Hepatocyte (in vitro differentiated cells): ENCODE measurements around the gene BNIP5. TPM values are rescaled to one million over a fixed set of nuclear protein-coding genes. Genes with fewer than 3 reads are reported as not detected.

Experiments
- DNase-seq: peaks from one replicate; pipeline ENCODE4 v3.0.0-alpha.2; 2016; ENCODE audit warnings: low spot score
- H2AFZ ChIP-seq: fragments of 200-600 bp; sonication (generic); 2 replicates; pipeline ENCODE4 v1.6.0; 2016; ENCODE audit warnings: antibody characterized with exemption, mild to moderate bottlenecking
- H3K27ac ChIP-seq: fragments of 200-600 bp; sonication (generic); 2 replicates; pipeline ENCODE4 v1.5.1; 2016; ENCODE audit warnings: mild to moderate bottlenecking
- H3K27me3 ChIP-seq: fragments of 200-600 bp; sonication (generic); 2 replicates; pipeline ENCODE4 v1.6.1; 2016
- H3K36me3 ChIP-seq: fragments of 200-600 bp; sonication (generic); replicated peaks from 2 replicates; pipeline ENCODE4 v1.5.1; 2016; ENCODE audit warnings: low read depth; ENCODE audit not compliant: insufficient read depth
- H3K4me1 ChIP-seq: fragments of 200-600 bp; sonication (generic); 2 replicates; pipeline ENCODE4 v1.5.1; 2016; ENCODE audit warnings: mild to moderate bottlenecking, moderate library complexity; ENCODE audit not compliant: insufficient read depth
- H3K4me2 ChIP-seq: fragments of 200-600 bp; sonication (generic); 2 replicates; pipeline ENCODE4 v1.6.0; 2016
- H3K4me3 ChIP-seq: fragments of 200-600 bp; sonication (generic); 2 replicates; pipeline ENCODE4 v1.5.1; 2016; ENCODE audit warnings: mild to moderate bottlenecking
- H3K79me2 ChIP-seq: fragments of 200-600 bp; sonication (generic); 2 replicates; pipeline ENCODE4 v1.6.0; 2017; ENCODE audit warnings: mild to moderate bottlenecking
- H3K9me2 ChIP-seq: fragments of 200-600 bp; sonication (generic); replicated peaks from 2 replicates; pipeline ENCODE4 v1.6.0; 2017; ENCODE audit warnings: mild to moderate bottlenecking; ENCODE audit not compliant: insufficient read depth
- H3K9me3 ChIP-seq: fragments of 200-600 bp; sonication (generic); 2 replicates; pipeline ENCODE4 v1.5.1; 2016; ENCODE audit warnings: low read depth, mild to moderate bottlenecking
- H4K20me1 ChIP-seq: fragments of 200-600 bp; sonication (generic); 2 replicates; pipeline ENCODE4 v1.6.0; 2016; ENCODE audit warnings: mild to moderate bottlenecking; ENCODE audit not compliant: insufficient read depth, poor library complexity, severe bottlenecking
- EZH2 ChIP-seq: fragments of 200-600 bp; sonication (generic); IDR thresholded peaks from 2 replicates; pipeline ENCODE4 v1.6.1; 2016; ENCODE audit warnings: antibody characterized with exemption, mild to moderate bottlenecking, borderline replicate concordance
- EZH2phosphoT487 ChIP-seq: fragments of 200-600 bp; sonication (generic); IDR thresholded peaks from one replicate; pipeline ENCODE4 v1.6.1; 2018; ENCODE audit warnings: antibody characterized with exemption, mild to moderate bottlenecking, low read depth, moderate library complexity; ENCODE audit not compliant: unreplicated experiment, severe bottlenecking
- WGBS: methylation state at CpG from one replicate; pipeline ENCODE4 v1.1.6; 2016; ENCODE audit warnings: low lambda C conversion rate; ENCODE audit errors: missing lambda C conversion rate; 5-methylcytosine and 5-hydroxymethylcytosine counted together
- polyA plus RNA-seq: library from polyadenylated mRNA; unstranded; fragments of >200 nt; fragmentation: Nextera tagmentation; extraction: Ambion mirVana; gene quantifications from 2 replicates; pipeline ENCODE4 v1.2.1, GENCODE V29; 2016
- total RNA-seq: library from RNA; depleted of rRNA; stranded (reverse); fragments of >200 nt; gene quantifications from 2 replicates; pipeline ENCODE4 v1.2.3, GENCODE V29; 2014
- TF ChIP-seq, protein P1 (sequence below): fragments of 200-600 bp; sonication (generic); IDR thresholded peaks from 2 replicates; pipeline ENCODE4 v1.5.1; 2016; ENCODE audit warnings: antibody characterized with exemption, mild to moderate bottlenecking; ENCODE audit not compliant: poor library complexity

Gene BNIP5
- total and polyA plus RNA-seq, 2 experiments from 2014 or later = 28.1 to 29.1 TPM

DNA sequence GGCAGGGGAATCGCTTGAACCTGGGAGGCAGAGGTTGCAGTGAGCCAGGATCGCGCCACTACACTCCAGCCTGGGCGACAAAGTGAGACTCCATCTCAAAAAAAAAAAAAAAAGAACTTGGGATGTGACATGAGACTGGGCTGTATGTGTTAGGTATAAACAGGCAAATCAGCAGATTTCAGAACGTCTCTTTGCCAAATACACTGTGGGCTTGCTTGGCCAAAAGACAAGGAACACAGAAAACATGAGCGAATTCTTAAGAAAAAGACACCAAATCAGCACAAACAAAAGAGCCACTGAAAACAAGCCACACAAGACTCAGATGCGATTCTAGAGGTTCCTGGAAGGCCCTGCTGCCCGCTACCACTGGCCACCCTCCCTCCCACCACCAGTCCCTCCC is 38.3 kb upstream of the BNIP5 start:
- Histone ChIP-seq H3K9me3 (no peaks in the 10 kb centered on the region), H3K4me2 (no peak overlapping the region), H2AFZ (no peak overlapping the region), H3K27ac (no peak overlapping the region), H3K4me1 (no peaks in the 10 kb centered on the region), H3K27me3 (no peaks in the 10 kb centered on the region), H3K36me3 (no peaks in the 10 kb centered on the region), H4K20me1 (no peaks in the 10 kb centered on the region), H3K79me2 (no peaks in the 10 kb centered on the region), H3K4me3 (no peak overlapping the region), H3K9me2 (no peaks in the 10 kb centered on the region)
- TF ChIP-seq EZH2phosphoT487 (no peak), EZH2 (no peak)
- TF ChIP-seq, protein P1, sequence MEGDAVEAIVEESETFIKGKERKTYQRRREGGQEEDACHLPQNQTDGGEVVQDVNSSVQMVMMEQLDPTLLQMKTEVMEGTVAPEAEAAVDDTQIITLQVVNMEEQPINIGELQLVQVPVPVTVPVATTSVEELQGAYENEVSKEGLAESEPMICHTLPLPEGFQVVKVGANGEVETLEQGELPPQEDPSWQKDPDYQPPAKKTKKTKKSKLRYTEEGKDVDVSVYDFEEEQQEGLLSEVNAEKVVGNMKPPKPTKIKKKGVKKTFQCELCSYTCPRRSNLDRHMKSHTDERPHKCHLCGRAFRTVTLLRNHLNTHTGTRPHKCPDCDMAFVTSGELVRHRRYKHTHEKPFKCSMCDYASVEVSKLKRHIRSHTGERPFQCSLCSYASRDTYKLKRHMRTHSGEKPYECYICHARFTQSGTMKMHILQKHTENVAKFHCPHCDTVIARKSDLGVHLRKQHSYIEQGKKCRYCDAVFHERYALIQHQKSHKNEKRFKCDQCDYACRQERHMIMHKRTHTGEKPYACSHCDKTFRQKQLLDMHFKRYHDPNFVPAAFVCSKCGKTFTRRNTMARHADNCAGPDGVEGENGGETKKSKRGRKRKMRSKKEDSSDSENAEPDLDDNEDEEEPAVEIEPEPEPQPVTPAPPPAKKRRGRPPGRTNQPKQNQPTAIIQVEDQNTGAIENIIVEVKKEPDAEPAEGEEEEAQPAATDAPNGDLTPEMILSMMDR = no peak
- no peak for DNase-seq
- 91% methylated on average over 8 of the region's 8 CpGs for WGBS

DNA sequence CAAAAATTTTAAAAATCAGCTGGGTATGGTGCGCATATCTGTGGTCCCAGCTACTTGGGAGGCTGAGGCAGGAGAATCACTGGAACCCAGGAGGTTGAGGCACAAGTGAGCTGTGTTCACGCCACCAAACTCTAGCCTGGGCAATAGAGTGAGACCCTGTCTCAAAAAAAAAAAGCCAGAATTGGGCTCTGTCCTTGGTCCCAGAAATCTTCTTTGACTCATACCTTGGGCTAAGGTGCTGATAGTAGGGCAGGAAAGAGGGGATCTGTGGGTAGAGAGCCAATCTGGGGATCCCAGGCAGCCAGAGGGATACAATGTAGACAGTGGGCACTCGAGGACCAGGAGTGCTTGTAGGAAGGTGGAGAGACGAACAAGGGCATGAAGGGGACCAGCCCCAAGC is 37.5 kb upstream of the BNIP5 start:
- H2AFZ ChIP-seq = no peak overlapping the region
- no peaks in the 10 kb centered on the region for H3K36me3 ChIP-seq
- no peaks in the 10 kb centered on the region for H4K20me1 ChIP-seq
- H3K9me2 ChIP-seq = no peaks in the 10 kb centered on the region
- 97% methylated on average over 4 of the region's 4 CpGs for WGBS
- TF ChIP-seq EZH2 = no peak
- TF ChIP-seq, protein P1 = no peak
- no peak for TF ChIP-seq EZH2phosphoT487
- no peaks in the 10 kb centered on the region for H3K79me2 ChIP-seq
- no peak overlapping the region for H3K4me2 ChIP-seq
- H3K27ac ChIP-seq = no peak overlapping the region
- no peak overlapping the region for H3K4me3 ChIP-seq
- no peaks in the 10 kb centered on the region for H3K4me1 ChIP-seq
- H3K27me3 ChIP-seq = no peaks in the 10 kb centered on the region
- no peak for DNase-seq
- no peaks in the 10 kb centered on the region for H3K9me3 ChIP-seq

DNA sequence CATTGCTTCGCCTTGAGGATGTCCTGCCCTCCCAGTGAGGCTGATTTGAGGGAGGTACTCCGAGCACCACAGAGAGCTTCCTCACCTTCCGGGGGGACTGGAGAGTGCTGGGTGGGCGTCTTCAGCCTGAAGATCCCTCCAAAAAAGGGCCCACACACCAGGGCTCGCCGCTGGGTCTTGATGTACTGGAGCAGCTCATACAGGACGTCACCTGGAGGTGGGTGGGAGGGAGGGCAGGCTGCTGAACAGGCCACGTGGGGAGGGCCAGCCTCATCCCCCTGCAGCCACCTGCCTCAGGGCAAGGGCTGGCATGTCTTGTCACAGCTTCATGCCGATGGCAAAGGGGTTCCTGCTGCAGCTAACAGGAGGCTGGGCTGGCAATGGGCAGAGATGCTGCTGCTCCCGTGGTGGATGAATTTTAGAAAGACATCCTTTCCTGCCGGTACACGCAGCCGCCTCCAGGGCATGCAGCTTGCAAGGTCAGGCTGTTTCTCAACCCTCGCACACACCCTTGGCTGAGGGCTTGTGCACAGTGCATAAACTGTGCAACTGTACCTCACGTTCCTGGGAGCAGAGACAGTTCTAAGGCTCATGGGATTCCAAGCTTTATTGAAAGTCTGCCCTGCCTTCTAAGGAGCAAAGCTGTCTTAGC is 36.8 kb upstream of the BNIP5 start:
- Histone ChIP-seq H3K4me1 (no peaks in the 10 kb centered on the region), H3K4me3 (no peak overlapping the region), H3K9me2 (no peaks in the 10 kb centered on the region), H3K79me2 (no peaks in the 10 kb centered on the region), H3K36me3 (no peaks in the 10 kb centered on the region), H3K4me2 (no peak overlapping the region), H3K27me3 (no peaks in the 10 kb centered on the region), H4K20me1 (no peaks in the 10 kb centered on the region), H2AFZ (no peak overlapping the region), H3K27ac (no peak overlapping the region), H3K9me3 (no peaks in the 10 kb centered on the region)
- 43% methylated on average over 11 of the region's 15 CpGs for whole genome bisulfite sequencing
- TF ChIP-seq EZH2phosphoT487 (no peak), EZH2 (no peak)
- TF ChIP-seq, protein P1 = no peak
- DNase-seq = no peak
